HPDE6-E6E7 (cell line): Measurements from ENCODE around the gene SUV39H1.
"Not testable (repeated sequence)": the region's sequence is repeated elsewhere in the genome, so short reads cannot be mapped to it uniquely, and the experiment has no call there.

Experiments used
- DNase-seq: peaks from one replicate; pipeline ENCODE4 v3.0.0; 2011; ENCODE audit warnings: missing footprints; ENCODE audit errors: extremely low spot score

The SUV39H1 gene

GRCh38 chrX:48685416-48685815 lies 11.1 kb upstream of the SUV39H1 start:
- DNase-seq, result no peak

GRCh38 chrX:48688531-48689150 lies 7.9 kb upstream of the SUV39H1 start:
- DNase-seq, result no peak

GRCh38 chrX:48689208-48689920 lies 7.2 kb upstream of the SUV39H1 start:
- no peak for DNase-seq

- not testable (repeated sequence) for DNase-seq
Measured at GRCh38 chrX:48691746-48692145, 4.8 kb upstream of the SUV39H1 start.

- no peak for DNase-seq
Measured at GRCh38 chrX:48694776-48695533, 1.6 kb upstream of the SUV39H1 start.

- DNase-seq, result no peak
Measured at GRCh38 chrX:48695534-48695896, 1.0 kb upstream of the SUV39H1 start.

- DNase-seq, result no peak
Measured at GRCh38 chrX:48695925-48696300, 621 bp upstream of the SUV39H1 start.

- DNase-seq, result no peak
Measured at GRCh38 chrX:48696909-48697727, 584 bp downstream of the SUV39H1 start.

- DNase-seq, result no peak
Measured at GRCh38 chrX:48698306-48698705, 1.8 kb downstream of the SUV39H1 start.

- no peak for DNase-seq
Measured at GRCh38 chrX:48700246-48700645, 3.7 kb downstream of the SUV39H1 start.

- DNase-seq, result no peak
Measured at GRCh38 chrX:48700951-48701653, 4.6 kb downstream of the SUV39H1 start.

- DNase-seq, result no peak
Measured at GRCh38 chrX:48702032-48702431, 5.5 kb downstream of the SUV39H1 start.

GRCh38 chrX:48702716-48703115 lies 6.2 kb downstream of the SUV39H1 start:
- DNase-seq, result no peak

- DNase-seq, result no peak
Measured at GRCh38 chrX:48703228-48703627, 6.7 kb downstream of the SUV39H1 start.

GRCh38 chrX:48703642-48704481 lies 7.3 kb downstream of the SUV39H1 start:
- DNase-seq, result peak; percentile 68

GRCh38 chrX:48705871-48706270 lies 9.3 kb downstream of the SUV39H1 start:
- DNase-seq, result no peak

GRCh38 chrX:48709522-48710112 lies 13.1 kb downstream of the SUV39H1 start:
- no peak for DNase-seq

GRCh38 chrX:48711162-48711928 lies 14.8 kb downstream of the SUV39H1 start:
- no peak for DNase-seq

GRCh38 chrX:48711929-48712505 lies 15.5 kb downstream of the SUV39H1 start:
- DNase-seq, result no peak
